Measurements from ENCODE around the gene IFNAR1. TPM values are rescaled to one million over a fixed set of nuclear protein-coding genes. Genes with fewer than 3 reads are reported as not detected.
A peak's percentile ranks its signal among the peaks of the same experiment; 100 is the strongest.

The IFNAR1 gene
- total RNA-seq, 2 experiments from 2014 or later: 18.1 to 60.8 TPM

- DNase-seq (ENCODE audit: low spot score): peak; percentile 76
- Histone ChIP-seq H2AFZ (ENCODE audit: low read length) (peak overlapping the region; percentile 15; the same call in 1 of the 2 replicates), H3K4me3 (ENCODE audit: low read depth, low read length, poor library complexity, severe bottlenecking) (peak overlapping the region; percentile 23), H3K79me2 (ENCODE audit: insufficient read depth, low read depth, low read length) (no peaks in the 10 kb centered on the region), H3K27ac (ENCODE audit: low read depth, low read length, poor library complexity, severe bottlenecking) (peak overlapping the region; percentile 95), H3K9me2 (ENCODE audit: insufficient read depth, low read length) (no peaks in the 10 kb centered on the region), H3K4me2 (ENCODE audit: low read length) (peak overlapping the region; percentile 67), H3K9me3 (ENCODE audit: low read length) (no peaks in the 10 kb centered on the region), H3K4me1 (ENCODE audit: insufficient read depth, low read length, poor library complexity, severe bottlenecking) (peaks cover 98% of the 10 kb centered on the region), H4K20me1 (ENCODE audit: insufficient read depth, low read length) (no peaks in the 10 kb centered on the region), H3K36me3 (ENCODE audit: insufficient read depth, low read length) (peaks cover 13% of the 10 kb centered on the region; the same call in 1 of the 2 replicates)
- POLR2A ChIA-PET: interaction anchor here (0.6 to 7.1 kb wide), 11 partner anchors 10 to 1903 kb away, joined by 3 to 121 read pairs (median 3); partner anchors contain the start of gene IFNAR1
- BruUV-seq (replicated peaks): TSS peak; percentile 41
- CTCF ChIA-PET (ENCODE audit: unreplicated experiment): interaction anchor here (0.7 kb wide), 1 partner anchor 80 kb away, joined by 6 read pairs; no protein-coding TSS in a partner anchor
- intact Hi-C loops (cut with micrococcal nuclease; ENCODE audit: unreplicated experiment): loop anchor here (1.0 kb wide), 1 partner anchor 8 kb away; no protein-coding TSS in a partner anchor
- TF ChIP-seq EZH2phosphoT487 (IDR thresholded peaks at IDR 0.05; ENCODE audit: borderline replicate concordance, low read depth, low read length) (no peak), CTCF (conservative IDR thresholded peaks at IDR 0.05; ENCODE audit: low read length) (no peak)
Observed at GRCh38 chr21:33300701-33301631, 23.8 kb upstream of the IFNAR1 start.

- Histone ChIP-seq H3K36me3 (ENCODE audit: insufficient read depth, low read length) (peaks cover 13% of the 10 kb centered on the region; the same call in 1 of the 2 replicates), H3K27ac (ENCODE audit: low read depth, low read length, poor library complexity, severe bottlenecking) (peak overlapping the region; percentile 95), H3K4me3 (ENCODE audit: low read depth, low read length, poor library complexity, severe bottlenecking) (peak overlapping the region; percentile 23), H2AFZ (ENCODE audit: low read length) (no peak overlapping the region; the same call in 1 of the 2 replicates), H3K79me2 (ENCODE audit: insufficient read depth, low read depth, low read length) (no peaks in the 10 kb centered on the region), H3K9me3 (ENCODE audit: low read length) (no peaks in the 10 kb centered on the region), H3K9me2 (ENCODE audit: insufficient read depth, low read length) (no peaks in the 10 kb centered on the region), H3K4me1 (ENCODE audit: insufficient read depth, low read length, poor library complexity, severe bottlenecking) (peaks cover 98% of the 10 kb centered on the region), H4K20me1 (ENCODE audit: insufficient read depth, low read length) (no peaks in the 10 kb centered on the region), H3K4me2 (ENCODE audit: low read length) (peak overlapping the region; percentile 67)
- no TSS peak for BruUV-seq (replicated peaks)
- POLR2A ChIA-PET: interaction anchor here (0.6 to 7.1 kb wide), 7 partner anchors 9 to 98 kb away, joined by 3 to 121 read pairs (median 3); partner anchors contain the start of gene IFNAR1
- CTCF ChIA-PET (ENCODE audit: unreplicated experiment): no interaction called here
- no peak for TF ChIP-seq EZH2phosphoT487 (IDR thresholded peaks at IDR 0.05; ENCODE audit: borderline replicate concordance, low read depth, low read length)
- no peak for TF ChIP-seq CTCF (conservative IDR thresholded peaks at IDR 0.05; ENCODE audit: low read length)
- no peak for DNase-seq (ENCODE audit: low spot score)
- intact Hi-C loops (cut with micrococcal nuclease; ENCODE audit: unreplicated experiment): loop anchor here (1.0 kb wide), 1 partner anchor 8 kb away; no protein-coding TSS in a partner anchor
Observed at GRCh38 chr21:33301632-33302002, 23.2 kb upstream of the IFNAR1 start.
